Left lung (tissue), 10 donors: ENCODE measurements around the gene ACTN4. TPM values are rescaled to one million over a fixed set of nuclear protein-coding genes. Genes with fewer than 3 reads are reported as not detected.

Experiments used
- ATAC-seq: fragments of 200-7000 bp; cut with Tn5 transposase; one replicate; pipeline ENCODE4 v1.9.1; 2020; ENCODE audit warnings: moderate library complexity
- DNase-seq, 4 donors: peaks; one replicate each; pipeline ENCODE4 v3.0.0-alpha.2; 2013 to 2020
- H3K27ac ChIP-seq, 2 donors: fragments of 200-600 bp; sonication (generic) in 1 of 2; one replicate each; pipeline versions ENCODE4 v1.5.0 to v1.8.0; 2020 to 2021
- H3K27me3 ChIP-seq, 2 donors: fragments of 200-600 bp; sonication (generic) in 1 of 2; one replicate each; pipeline versions ENCODE4 v1.5.0 to v1.8.0; 2020 to 2021
- H3K36me3 ChIP-seq, 2 donors: fragments of 200-600 bp; sonication (generic) in 1 of 2; one replicate each; pipeline versions ENCODE4 v1.5.0 to v1.8.0; 2020 to 2021
- H3K4me1 ChIP-seq, 2 donors: fragments of 200-600 bp; one replicate each; pipeline ENCODE4 v1.8.0; 2021
- H3K4me3 ChIP-seq, 2 donors: fragments of 200-600 bp; sonication (generic) in 1 of 2; one replicate each; pipeline versions ENCODE4 v1.5.0 to v1.8.0; 2020 to 2021; ENCODE audit warnings: mild to moderate bottlenecking in 1 of 2
- H3K9me3 ChIP-seq, 2 donors: fragments of 200-600 bp; sonication (generic) in 1 of 2; one replicate each; pipeline versions ENCODE4 v1.5.0 to v1.8.0; 2020 to 2021
- CTCF ChIP-seq, 2 donors: fragments of 200-600 bp; sonication (generic) in 1 of 2; IDR thresholded peaks; one replicate each; pipeline versions ENCODE4 v1.5.0 to v1.8.0; 2021; ENCODE audit warnings: antibody characterized with exemption in 2 of 2
- intact Hi-C, 2 donors: fragments of 100-400 bp; cut with DNase I; formaldehyde crosslinking; loops; one replicate each; pipeline versions ENCODE4 v1.11.2 to v1.14.2; 2022
- polyA plus RNA-seq, 6 donors: library from polyadenylated mRNA; unstranded; fragments of 120-200 nt; gene quantifications; one replicate each; pipeline ENCODE4 v1.2.1, GENCODE V29; 2013; ENCODE audit not compliant: insufficient read length in 6 of 6
- total RNA-seq, 2 donors: library from RNA; stranded (reverse); fragmentation: NEBNext Ultra II Directional; extraction: Animal tissue kit (Norgen Biotek cat#: 25700); gene quantifications; one replicate each; pipeline ENCODE4 v1.2.1, GENCODE V29; 2021
- donor health status: DM: no; HTN: yes; CAD: no.
- donor health status: DM: no; HTN: no; CAD: no.

Gene ACTN4
- total and polyA plus RNA-seq, 8 donors, result 373 to 647 (median 402) TPM

DNA sequence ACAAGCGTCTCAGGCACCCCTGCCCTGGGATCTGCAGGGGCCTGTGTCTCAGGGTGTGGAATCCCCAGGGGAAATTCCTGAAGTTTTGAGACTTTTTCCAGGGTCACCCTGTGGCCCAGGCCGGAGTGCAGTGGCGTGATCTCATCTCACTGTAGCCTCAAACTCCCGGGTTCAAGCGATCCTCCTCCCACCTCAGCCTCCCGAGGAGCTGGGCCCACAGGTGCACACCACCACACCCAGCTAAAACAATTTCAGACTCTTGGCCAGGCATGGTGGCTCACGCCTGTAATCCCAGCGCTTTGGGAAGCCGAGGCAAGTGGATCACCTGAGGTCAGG, 92.8 kb downstream of the ACTN4 start:
- no peak for TF ChIP-seq CTCF (IDR thresholded peaks at IDR 0.05)
- Histone ChIP-seq H3K4me1 (peaks cover 0 to 10% of the 10 kb centered on the region in 2 donors), H3K4me3 (no peak overlapping the region), H3K27me3 (peaks cover 0 to 20% of the 10 kb centered on the region in 2 donors), H3K27ac (no peak overlapping the region), H3K36me3 (no peaks in the 10 kb centered on the region), H3K9me3 (no peaks in the 10 kb centered on the region)
- intact Hi-C loops, result no loop called here
- ATAC-seq (no peak), DNase-seq (no peak)

GRCh38 chr19:38740932-38741331, 93.5 kb downstream of the ACTN4 start:
- H3K9me3 ChIP-seq, result no peaks in the 10 kb centered on the region
- intact Hi-C loops, result no loop called here
- TF ChIP-seq CTCF (IDR thresholded peaks at IDR 0.05), result no peak
- no peaks in the 10 kb centered on the region for H3K36me3 ChIP-seq
- DNase-seq, result no peak
- no peak for ATAC-seq
- H3K4me3 ChIP-seq, result no peak overlapping the region
- peaks cover 0 to 8% of the 10 kb centered on the region in 2 donors for H3K4me1 ChIP-seq
- H3K27me3 ChIP-seq, result peaks cover 0 to 20% of the 10 kb centered on the region in 2 donors
- no peak overlapping the region for H3K27ac ChIP-seq

GRCh38 chr19:38741670-38742069, 94.2 kb downstream of the ACTN4 start:
- DNase-seq (no peak), ATAC-seq (no peak)
- H3K4me3 ChIP-seq, result no peak overlapping the region
- no peaks in the 10 kb centered on the region for H3K36me3 ChIP-seq
- H3K9me3 ChIP-seq, result no peaks in the 10 kb centered on the region
- H3K4me1 ChIP-seq, result peaks cover 0 to under 1% of the 10 kb centered on the region in 2 donors
- peaks cover 0 to 13% of the 10 kb centered on the region in 2 donors for H3K27me3 ChIP-seq
- no peak for TF ChIP-seq CTCF (IDR thresholded peaks at IDR 0.05)
- H3K27ac ChIP-seq, result no peak overlapping the region
- intact Hi-C loops, result no loop called here

DNA sequence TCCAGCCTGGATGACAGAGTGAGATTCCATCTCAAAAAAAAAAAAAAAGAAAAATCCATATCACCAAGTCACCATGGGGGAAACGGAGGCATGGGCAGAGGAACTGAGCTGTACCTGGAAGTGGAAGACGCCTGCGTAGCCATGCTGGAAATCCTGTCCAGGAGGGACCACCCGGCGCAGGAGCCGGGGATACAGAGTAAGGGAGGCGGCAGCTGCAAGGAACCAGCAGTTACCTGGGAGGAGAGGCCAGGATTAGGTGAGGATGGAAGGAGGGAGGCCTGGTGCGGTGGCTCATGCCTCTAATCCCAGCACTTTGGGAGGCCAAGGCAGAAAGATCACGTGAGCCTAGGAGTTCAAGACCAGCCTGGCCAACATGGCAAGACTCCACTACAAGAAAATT, 94.8 kb downstream of the ACTN4 start:
- DNase-seq (no peak), ATAC-seq (no peak)
- H3K4me1 ChIP-seq, result no peaks in the 10 kb centered on the region
- no peaks in the 10 kb centered on the region for H3K36me3 ChIP-seq
- H3K27me3 ChIP-seq, result peaks cover 0 to 7% of the 10 kb centered on the region in 2 donors
- intact Hi-C loops, result no loop called here
- TF ChIP-seq CTCF (IDR thresholded peaks at IDR 0.05), result no peak
- H3K4me3 ChIP-seq, result no peak overlapping the region
- no peaks in the 10 kb centered on the region for H3K9me3 ChIP-seq
- H3K27ac ChIP-seq, result no peak overlapping the region

DNA sequence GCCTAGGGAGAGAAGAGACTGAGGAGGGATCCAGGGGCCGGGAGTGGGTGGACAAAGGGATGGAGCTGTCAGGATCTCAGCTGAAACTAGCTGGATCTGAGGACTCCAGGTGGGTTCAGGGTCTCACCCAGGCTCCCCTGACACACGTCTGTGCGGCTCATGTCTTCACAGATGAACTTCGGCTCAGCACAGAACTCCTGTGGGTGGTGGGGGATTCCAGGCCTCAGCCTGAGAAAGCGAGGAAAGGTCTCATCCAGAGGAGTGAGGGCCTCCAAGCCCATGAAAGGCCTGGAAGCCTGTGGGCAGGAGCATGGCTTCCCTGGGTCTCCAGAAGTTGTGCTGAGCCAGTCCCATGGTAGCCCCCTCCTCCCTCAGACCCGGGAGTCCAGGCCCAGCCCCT, 95.5 kb downstream of the ACTN4 start:
- H3K4me1 ChIP-seq, result no peaks in the 10 kb centered on the region
- DNase-seq, result no peak
- H3K27ac ChIP-seq, result no peak overlapping the region
- no peak overlapping the region for H3K4me3 ChIP-seq
- peaks cover 0 to under 1% of the 10 kb centered on the region in 2 donors for H3K27me3 ChIP-seq
- no peaks in the 10 kb centered on the region for H3K9me3 ChIP-seq
- intact Hi-C loops, result no loop called here
- H3K36me3 ChIP-seq, result no peaks in the 10 kb centered on the region
- ATAC-seq, result no peak
- no peak for TF ChIP-seq CTCF (IDR thresholded peaks at IDR 0.05)
